ENCODE measurements around the gene TRAF3IP1.

The TRAF3IP1 gene

GRCh38 chr2:238287737-238288649 lies 32.3 kb upstream of the TRAF3IP1 start, which contains the start of gene PER2:
Gene PER2, minus strand, starts transcription at chr2:238288610. Its CDS starts 10,674 bp downstream, at chr2:238277936.
- DNase-seq = peak in 44 of 58 donors; percentile 17 to 74 (median 44)

- peak; percentile 62 to 99 (median 96) for DNase-seq
Measured at GRCh38 chr2:238288650-238289573, 31.4 kb upstream of the TRAF3IP1 start.

- DNase-seq = no peak
Measured at GRCh38 chr2:238289574-238289973, 30.7 kb upstream of the TRAF3IP1 start.

GRCh38 chr2:238290091-238290509 lies 30.2 kb upstream of the TRAF3IP1 start:
- peak in 24 of 58 donors; percentile 3 to 69 (median 38) for DNase-seq

- DNase-seq = peak in 1 of 58 donors; percentile 9
Measured at GRCh38 chr2:238290715-238291549, 29.4 kb upstream of the TRAF3IP1 start.

GRCh38 chr2:238291550-238292281 lies 28.6 kb upstream of the TRAF3IP1 start:
- DNase-seq = no peak

GRCh38 chr2:238294046-238294392 lies 26.3 kb upstream of the TRAF3IP1 start:
- DNase-seq = no peak

- no peak for DNase-seq
Measured at GRCh38 chr2:238294393-238295143, 25.8 kb upstream of the TRAF3IP1 start.

- peak in 1 of 58 donors; percentile 12 for DNase-seq
Measured at GRCh38 chr2:238295144-238296112, 24.9 kb upstream of the TRAF3IP1 start.

GRCh38 chr2:238296638-238297457 lies 23.5 kb upstream of the TRAF3IP1 start:
- no peak for DNase-seq

- DNase-seq = peak in 1 of 58 donors; percentile 11
Measured at GRCh38 chr2:238299803-238300202, 20.5 kb upstream of the TRAF3IP1 start.

GRCh38 chr2:238302087-238302486 lies 18.2 kb upstream of the TRAF3IP1 start:
- DNase-seq = no peak

GRCh38 chr2:238302751-238303150 lies 17.6 kb upstream of the TRAF3IP1 start:
- DNase-seq = no peak

- no peak for DNase-seq
Measured at GRCh38 chr2:238304116-238304515, 16.2 kb upstream of the TRAF3IP1 start.

GRCh38 chr2:238305092-238305862 lies 15.0 kb upstream of the TRAF3IP1 start:
- DNase-seq = no peak

- no peak for DNase-seq
Measured at GRCh38 chr2:238305965-238306671, 14.2 kb upstream of the TRAF3IP1 start.

Data from anterior cingulate cortex (tissue), 58 donors.